A549 (cell line): ENCODE measurements around the gene HIVEP1. TPM values are rescaled to one million over a fixed set of nuclear protein-coding genes. Genes with fewer than 3 reads are reported as not detected.
A peak's percentile ranks its signal among the peaks of the same experiment; 100 is the strongest.

Experiments used
- ATAC-seq, 2 experiments: fragments of 200-7000 bp in 1 of 2; fragments of >200 bp in 1 of 2; cut with Nextera tagmentation in 1 of 2; cut with Tn5 transposase in 1 of 2; 3 replicates each; pipeline versions ENCODE4 v1.8.0 to v1.9.1; 2018 to 2020; ENCODE audit warnings: mild to moderate bottlenecking in 1 of 2, moderate library complexity in 1 of 2
- CTCF ChIA-PET: fragments of 300-600 bp; sonication (Branson Sonifier 250); formaldehyde crosslinking; extraction: SDS; loops from one replicate; lab custom pipeline; 2021; ENCODE audit warnings: antibody characterized with exemption, inconsistent platforms; lab: Yijun Ruan, JAX
- POLR2A ChIA-PET: fragments of 350-600 bp; formaldehyde crosslinking; extraction: SDS; loops from one replicate; lab custom pipeline; 2021; ENCODE audit warnings: antibody characterized with exemption, inconsistent platforms; lab: Yijun Ruan, JAX
- DNase-seq, 2 experiments: peaks; one replicate each; pipeline versions ENCODE4 v3.0.0 to v3.0.0-alpha.2; 2011 to 2016; ENCODE audit warnings: low read depth in 1 of 2, low spot score in 1 of 2
- FAIRE-seq: peaks from 2 replicates; lab custom pipeline; 2011; peaks lifted over from hg19 to GRCh38; lab: Jason Lieb, UNC
- H3K27ac ChIP-seq, 2 experiments: fragments of >200 bp; sonication (Bioruptor Twin); formaldehyde crosslinking; 3 replicates each; pipeline ENCODE4 v1.5.1; 2016 to 2017
- H3K4me1 ChIP-seq: fragments of >200 bp; sonication (Bioruptor Twin); formaldehyde crosslinking; 3 replicates; pipeline ENCODE4 v1.6.1; 2016
- H3K4me2 ChIP-seq: fragments of >200 bp; sonication (Bioruptor Twin); formaldehyde crosslinking; 3 replicates; pipeline ENCODE4 v1.6.1; 2016
- H3K4me3 ChIP-seq: fragments of >200 bp; sonication (Bioruptor Twin); formaldehyde crosslinking; 3 replicates; pipeline ENCODE4 v1.5.1; 2016
- H3K9me3 ChIP-seq: fragments of >200 bp; sonication (Bioruptor Twin); formaldehyde crosslinking; 3 replicates; pipeline ENCODE4 v1.6.1; 2016
- CBX2 ChIP-seq: fragments of 200-600 bp; sonication (generic); IDR thresholded peaks from 2 replicates; pipeline ENCODE4 v1.6.1; 2016; ENCODE audit warnings: low read depth, mild to moderate bottlenecking, borderline replicate concordance
- CHD2 ChIP-seq: fragments of 150-350 bp; IDR thresholded peaks from 2 replicates; pipeline ENCODE4 v1.6.1; 2014; ENCODE audit warnings: low read length; ENCODE audit not compliant: partially characterized antibody
- CHD4 ChIP-seq: fragments of 200-600 bp; sonication (generic); IDR thresholded peaks from 2 replicates; pipeline ENCODE4 v1.6.1; 2016; ENCODE audit warnings: antibody characterized with exemption, mild to moderate bottlenecking, borderline replicate concordance
- EHMT2 ChIP-seq: fragments of 200-600 bp; sonication (generic); IDR thresholded peaks from 2 replicates; pipeline ENCODE4 v1.6.1; 2016; ENCODE audit warnings: antibody characterized with exemption, low read depth, mild to moderate bottlenecking, moderate library complexity
- EP300 ChIP-seq, 2 experiments: fragments of >200 bp; sonication (Bioruptor Twin); formaldehyde crosslinking; IDR thresholded peaks; 2 replicates in 1 of 2; 3 replicates in 1 of 2; pipeline ENCODE4 v1.6.1; 2016 to 2017
- FOSB ChIP-seq: fragments of 250-450 bp; sonication (Bioruptor Pico); IDR thresholded peaks from 2 replicates; pipeline ENCODE4 v1.5.0; 2020; ENCODE audit warnings: mild to moderate bottlenecking, moderate library complexity
- FOSL2 ChIP-seq, 2 experiments: fragments of 450-650 bp in 1 of 2; fragments of >200 bp in 1 of 2; sonication (Bioruptor Twin) in 1 of 2; formaldehyde crosslinking; IDR thresholded peaks; 2 replicates each; pipeline versions ENCODE4 v1.5.0 to v1.6.1; 2016 to 2020; ENCODE audit warnings: mild to moderate bottlenecking in 1 of 2, moderate library complexity in 1 of 2
- GATA3 ChIP-seq: IDR thresholded peaks from 2 replicates; pipeline ENCODE4 v1.6.1; 2012; ENCODE audit warnings: borderline replicate concordance
- KDM5A ChIP-seq: fragments of 200-600 bp; sonication (generic); IDR thresholded peaks from 2 replicates; pipeline ENCODE4 v1.6.1; 2016; ENCODE audit warnings: antibody characterized with exemption, mild to moderate bottlenecking
- MAFK ChIP-seq: fragments of 450-650 bp; IDR thresholded peaks from 2 replicates; pipeline ENCODE4 v1.6.1; 2014; ENCODE audit not compliant: partially characterized antibody
- NFE2L2 ChIP-seq: fragments of 150-350 bp; conservative IDR thresholded peaks from 2 replicates; pipeline ENCODE4 v1.6.1; 2014; ENCODE audit warnings: low read length
- NPAS2 ChIP-seq: fragments of 250-450 bp; sonication (Bioruptor Pico); IDR thresholded peaks from 2 replicates; pipeline ENCODE4 v1.8.0; 2022; ENCODE audit warnings: mild to moderate bottlenecking, moderate library complexity, borderline replicate concordance
- PHF8 ChIP-seq: fragments of 200-600 bp; sonication (generic); IDR thresholded peaks from 2 replicates; pipeline ENCODE4 v1.6.1; 2016; ENCODE audit warnings: low read depth, mild to moderate bottlenecking, antibody characterized with exemption, moderate library complexity, borderline replicate concordance
- ZSCAN20 ChIP-seq: fragments of 250-450 bp; sonication (Bioruptor Pico); IDR thresholded peaks from 2 replicates; pipeline ENCODE4 v1.8.0; 2022; ENCODE audit warnings: mild to moderate bottlenecking, moderate library complexity
- WGBS: methylation state at CpG from one replicate; pipeline ENCODE4 v1.1.6; 2017; ENCODE audit errors: missing lambda C conversion rate; 5-methylcytosine and 5-hydroxymethylcytosine counted together
- polyA plus RNA-seq, 4 experiments: library from polyadenylated mRNA; depleted of rRNA in 3 of 4; stranded (reverse); fragments of >200 nt; fragmentation: RNase III in 1 of 4; extraction: RNeasy Plus Mini Kit Qiagen cat#74134 plus additional on column Dnase treatment in 1 of 4; gene quantifications; 2 replicates in 3 of 4; 3 replicates in 1 of 4; pipeline ENCODE4 v1.2.3, GENCODE V29; 2011 to 2017
- TF ChIP-seq, protein P1 (sequence below): fragments of >200 bp; sonication (Bioruptor Twin); formaldehyde crosslinking; IDR thresholded peaks from 2 replicates; pipeline ENCODE4 v1.6.1; 2016
- TF ChIP-seq, protein P2 (sequence below): fragments of 250-450 bp; sonication (Bioruptor Pico); IDR thresholded peaks from 2 replicates; pipeline ENCODE4 v1.5.0; 2021; ENCODE audit warnings: mild to moderate bottlenecking, moderate library complexity, borderline replicate concordance
- TF ChIP-seq, protein P3 (sequence below): fragments of >200 bp; sonication (Bioruptor Twin); formaldehyde crosslinking; IDR thresholded peaks from 3 replicates; pipeline ENCODE4 v1.6.1; 2016
- TF ChIP-seq, protein P4 (sequence below): IDR thresholded peaks from 2 replicates; pipeline ENCODE4 v1.6.1; 2012; ENCODE audit warnings: low read depth, borderline replicate concordance

HIVEP1 gene
- polyA plus RNA-seq, 2 of the 4 experiments (the other 2 are of a cell fraction): 5.8 to 10.5 TPM

DNA sequence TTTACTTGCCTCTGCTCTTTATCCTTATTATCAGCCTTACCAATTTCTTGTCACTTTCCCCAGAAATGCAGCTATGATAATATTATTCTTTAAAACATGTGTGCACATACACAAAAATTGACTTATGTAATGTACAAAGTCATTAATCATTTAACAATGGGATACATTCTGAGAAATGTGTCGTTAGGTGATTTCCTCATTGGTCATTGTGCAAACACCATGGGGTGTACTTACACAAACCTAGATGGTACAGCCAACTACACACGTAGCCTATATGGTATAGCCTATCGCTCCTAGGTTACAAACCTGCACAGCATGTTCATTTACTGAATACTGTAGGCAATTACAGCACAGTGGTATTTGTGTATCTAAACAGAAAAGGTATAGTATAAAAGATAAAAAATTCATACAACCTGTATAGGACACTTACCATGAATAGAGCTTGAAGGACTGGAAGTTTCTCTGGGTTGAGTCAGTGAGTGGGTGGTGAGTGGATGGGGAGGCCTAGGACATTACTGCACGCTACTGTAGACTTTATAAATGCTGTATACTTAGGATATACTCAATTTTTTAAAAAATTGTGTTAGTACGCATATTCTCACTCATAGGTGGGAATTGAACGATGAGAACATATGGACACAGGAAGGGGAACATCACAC, 56.9 kb downstream of the HIVEP1 start:
- H3K27ac ChIP-seq: no peak overlapping the region
- ChIA-PET POLR2A (no interaction called here), CTCF (interaction anchor here (1.2 kb wide), 1 partner anchor 121 kb away, joined by 3 read pairs; no protein-coding TSS in a partner anchor)
- DNase-seq (peak in 1 of 2 experiments; percentile 9), FAIRE-seq (no peak), ATAC-seq (no peak)
- H3K4me3 ChIP-seq: no peak overlapping the region
- H3K9me3 ChIP-seq: no peaks in the 10 kb centered on the region
- peaks cover 40% of the 10 kb centered on the region for H3K4me1 ChIP-seq
- TF ChIP-seq EHMT2: no peak
- no peak for TF ChIP-seq PHF8
- TF ChIP-seq ZSCAN20 (CRISPR knock-in tag): no peak
- no peak for TF ChIP-seq NFE2L2
- TF ChIP-seq FOSB (CRISPR knock-in tag): no peak
- TF ChIP-seq NPAS2 (CRISPR knock-in tag): no peak
- TF ChIP-seq MAFK: no peak
- TF ChIP-seq, all 56 proteins: peak for 0
- 63% methylated on average over 6 of the region's 6 CpGs for WGBS
- peak overlapping the region; percentile 44; the same call in 2 of the 3 replicates for H3K4me2 ChIP-seq

DNA sequence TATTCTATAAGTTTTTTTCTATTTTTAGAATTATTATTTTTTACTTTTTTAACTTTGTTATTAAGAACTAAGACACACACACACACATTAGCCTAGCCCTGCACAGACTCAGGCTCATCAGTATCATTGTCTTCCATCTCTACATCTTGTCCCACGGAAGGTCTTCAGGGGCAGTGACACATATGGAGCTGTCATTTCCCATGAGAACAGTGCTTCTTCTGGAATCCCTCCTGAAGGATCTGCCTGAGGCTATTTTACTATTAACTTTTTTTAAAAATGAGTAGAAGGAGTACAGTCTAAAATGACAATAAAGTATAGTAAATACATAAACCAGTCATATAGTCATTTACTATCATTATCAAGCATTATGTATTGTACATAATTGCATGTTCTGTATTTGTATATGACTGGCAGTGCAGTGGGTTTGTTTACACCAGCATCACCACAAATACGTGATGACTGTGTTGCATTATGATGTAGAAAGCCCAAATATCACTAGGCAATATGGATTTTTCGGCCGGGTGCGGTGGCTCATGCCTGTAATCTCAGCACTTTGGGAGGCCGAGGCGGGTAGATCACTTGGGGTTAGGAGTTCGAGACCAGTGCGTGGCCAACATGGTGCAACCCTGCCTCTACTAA, 57.9 kb downstream of the HIVEP1 start:
- ATAC-seq (no peak), FAIRE-seq (no peak), DNase-seq (no peak)
- peaks cover 40% of the 10 kb centered on the region for H3K4me1 ChIP-seq
- no peak overlapping the region for H3K4me2 ChIP-seq
- no peaks in the 10 kb centered on the region for H3K9me3 ChIP-seq
- TF ChIP-seq, protein P1, sequence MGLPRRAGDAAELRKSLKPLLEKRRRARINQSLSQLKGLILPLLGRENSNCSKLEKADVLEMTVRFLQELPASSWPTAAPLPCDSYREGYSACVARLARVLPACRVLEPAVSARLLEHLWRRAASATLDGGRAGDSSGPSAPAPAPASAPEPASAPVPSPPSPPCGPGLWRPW: no peak
- TF ChIP-seq, protein P2, sequence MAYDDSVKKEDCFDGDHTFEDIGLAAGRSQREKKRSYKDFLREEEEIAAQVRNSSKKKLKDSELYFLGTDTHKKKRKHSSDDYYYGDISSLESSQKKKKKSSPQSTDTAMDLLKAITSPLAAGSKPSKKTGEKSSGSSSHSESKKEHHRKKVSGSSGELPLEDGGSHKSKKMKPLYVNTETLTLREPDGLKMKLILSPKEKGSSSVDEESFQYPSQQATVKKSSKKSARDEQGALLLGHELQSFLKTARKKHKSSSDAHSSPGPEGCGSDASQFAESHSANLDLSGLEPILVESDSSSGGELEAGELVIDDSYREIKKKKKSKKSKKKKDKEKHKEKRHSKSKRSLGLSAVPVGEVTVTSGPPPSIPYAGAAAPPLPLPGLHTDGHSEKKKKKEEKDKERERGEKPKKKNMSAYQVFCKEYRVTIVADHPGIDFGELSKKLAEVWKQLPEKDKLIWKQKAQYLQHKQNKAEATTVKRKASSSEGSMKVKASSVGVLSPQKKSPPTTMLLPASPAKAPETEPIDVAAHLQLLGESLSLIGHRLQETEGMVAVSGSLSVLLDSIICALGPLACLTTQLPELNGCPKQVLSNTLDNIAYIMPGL (CRISPR knock-in tag): no peak
- TF ChIP-seq GATA3 (no peak), EP300 (IDR thresholded peaks at IDR 0.05) (no peak), NFE2L2 (no peak), FOSB (CRISPR knock-in tag) (no peak), FOSL2 (IDR thresholded peaks at IDR 0.05) (no peak), FOSL2 (CRISPR knock-in tag; IDR thresholded peaks at IDR 0.05) (no peak), CBX2 (no peak), KDM5A (no peak), CHD2 (no peak), CHD4 (no peak)
- TF ChIP-seq, protein P3, sequence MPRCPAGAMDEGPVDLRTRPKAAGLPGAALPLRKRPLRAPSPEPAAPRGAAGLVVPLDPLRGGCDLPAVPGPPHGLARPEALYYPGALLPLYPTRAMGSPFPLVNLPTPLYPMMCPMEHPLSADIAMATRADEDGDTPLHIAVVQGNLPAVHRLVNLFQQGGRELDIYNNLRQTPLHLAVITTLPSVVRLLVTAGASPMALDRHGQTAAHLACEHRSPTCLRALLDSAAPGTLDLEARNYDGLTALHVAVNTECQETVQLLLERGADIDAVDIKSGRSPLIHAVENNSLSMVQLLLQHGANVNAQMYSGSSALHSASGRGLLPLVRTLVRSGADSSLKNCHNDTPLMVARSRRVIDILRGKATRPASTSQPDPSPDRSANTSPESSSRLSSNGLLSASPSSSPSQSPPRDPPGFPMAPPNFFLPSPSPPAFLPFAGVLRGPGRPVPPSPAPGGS: no peak
- TF ChIP-seq, protein P4, sequence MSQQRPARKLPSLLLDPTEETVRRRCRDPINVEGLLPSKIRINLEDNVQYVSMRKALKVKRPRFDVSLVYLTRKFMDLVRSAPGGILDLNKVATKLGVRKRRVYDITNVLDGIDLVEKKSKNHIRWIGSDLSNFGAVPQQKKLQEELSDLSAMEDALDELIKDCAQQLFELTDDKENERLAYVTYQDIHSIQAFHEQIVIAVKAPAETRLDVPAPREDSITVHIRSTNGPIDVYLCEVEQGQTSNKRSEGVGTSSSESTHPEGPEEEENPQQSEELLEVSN: no peak
- ChIA-PET POLR2A (no interaction called here), CTCF (interaction anchor here (1.2 kb wide), 1 partner anchor 122 kb away, joined by 3 read pairs; no protein-coding TSS in a partner anchor)
- H3K4me3 ChIP-seq: no peak overlapping the region
- WGBS: 90% methylated on average over 9 of the region's 9 CpGs
- H3K27ac ChIP-seq: no peak overlapping the region
